NCI-H345 (cell line): ENCODE data around the gene TANGO6.

Experiments
- DNase-seq: peaks from one replicate; lab custom pipeline; 2025; lab: John Stamatoyannopoulos, UW

TANGO6 gene

GRCh38 chr16:69100071-69100691 is 256.9 kb downstream of the TANGO6 start:
- DNase-seq, result peak; percentile 55

GRCh38 chr16:69105501-69106361 is 262.4 kb downstream of the TANGO6 start, which contains the start of gene HAS3:
HAS3 (plus strand) TSS chr16:69105653; CDS start chr16:69109396, 3,743 bp downstream.
- peak; percentile 57 for DNase-seq

- DNase-seq, result no peak
These were observed 263.4 kb downstream of the TANGO6 start for GRCh38 chr16:69106491-69107315.

GRCh38 chr16:69107316-69107962 is 264.1 kb downstream of the TANGO6 start:
- DNase-seq, result no peak

- no peak for DNase-seq
These were observed 265.0 kb downstream of the TANGO6 start for GRCh38 chr16:69108064-69108904.

GRCh38 chr16:69108905-69109252 is 265.5 kb downstream of the TANGO6 start:
- no peak for DNase-seq

GRCh38 chr16:69109486-69110270 is 266.3 kb downstream of the TANGO6 start:
- DNase-seq, result no peak

GRCh38 chr16:69110406-69110805 is 267.1 kb downstream of the TANGO6 start:
- DNase-seq, result no peak

GRCh38 chr16:69111216-69111875 is 268.0 kb downstream of the TANGO6 start:
- no peak for DNase-seq

- DNase-seq, result no peak
These were observed 268.5 kb downstream of the TANGO6 start for GRCh38 chr16:69111876-69112230.

- no peak for DNase-seq
These were observed 269.2 kb downstream of the TANGO6 start for GRCh38 chr16:69112285-69113129.

GRCh38 chr16:69113216-69113615 is 269.9 kb downstream of the TANGO6 start:
- DNase-seq, result no peak

GRCh38 chr16:69114346-69114975 is 271.1 kb downstream of the TANGO6 start:
- no peak for DNase-seq

GRCh38 chr16:69114976-69115355 is 271.6 kb downstream of the TANGO6 start:
- no peak for DNase-seq

GRCh38 chr16:69115361-69115760 is 272.0 kb downstream of the TANGO6 start:
- DNase-seq, result no peak

GRCh38 chr16:69115837-69116236 is 272.5 kb downstream of the TANGO6 start:
- DNase-seq, result no peak

GRCh38 chr16:69116256-69116875 is 273.0 kb downstream of the TANGO6 start:
- no peak for DNase-seq

GRCh38 chr16:69116906-69117305 is 273.6 kb downstream of the TANGO6 start:
- DNase-seq, result no peak
